Activated CD8-positive, alpha-beta memory T cell treated with anti-CD3 and anti-CD28 coated beads, Interleukin-2, amount 50 U/mL, for 1 hour (primary cell): Measurements from ENCODE around the gene LHX2.

Experiments
- DNase-seq: peaks from one replicate; pipeline ENCODE4 v3.0.0-alpha.2; 2020; ENCODE audit errors: extremely low read depth

The LHX2 gene

DNA sequence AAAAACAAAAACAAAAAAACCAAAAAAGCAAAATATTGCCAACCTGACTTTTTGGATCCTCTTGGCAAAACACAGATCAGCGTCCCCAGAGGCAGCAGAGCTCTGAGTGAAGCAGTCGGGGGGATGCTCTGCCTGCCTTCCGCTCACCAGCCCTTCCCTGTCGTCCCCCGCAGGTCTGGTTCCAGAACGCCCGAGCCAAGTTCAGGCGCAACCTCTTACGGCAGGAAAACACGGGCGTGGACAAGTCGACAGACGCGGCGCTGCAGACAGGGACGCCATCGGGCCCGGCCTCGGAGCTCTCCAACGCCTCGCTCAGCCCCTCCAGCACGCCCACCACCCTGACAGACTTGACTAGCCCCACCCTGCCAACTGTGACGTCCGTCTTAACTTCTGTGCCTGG lies 20.7 kb downstream of the LHX2 start:
- no peak for DNase-seq

- DNase-seq = no peak
These were observed 21.8 kb downstream of the LHX2 start for GRCh38 chr9:124033348-124033747.

- no peak for DNase-seq
These were observed 22.4 kb downstream of the LHX2 start for GRCh38 chr9:124033967-124034366.

GRCh38 chr9:124035001-124035650 lies 23.6 kb downstream of the LHX2 start:
- no peak for DNase-seq

GRCh38 chr9:124036578-124036977 lies 25.0 kb downstream of the LHX2 start:
- DNase-seq = no peak

- DNase-seq = no peak
These were observed 26.2 kb downstream of the LHX2 start for GRCh38 chr9:124037790-124038189.

- no peak for DNase-seq
These were observed 26.7 kb downstream of the LHX2 start for GRCh38 chr9:124038239-124038638.

- DNase-seq = no peak
These were observed 27.4 kb downstream of the LHX2 start for GRCh38 chr9:124038790-124039633.

GRCh38 chr9:124040186-124040931 lies 28.8 kb downstream of the LHX2 start:
- DNase-seq = no peak

DNA sequence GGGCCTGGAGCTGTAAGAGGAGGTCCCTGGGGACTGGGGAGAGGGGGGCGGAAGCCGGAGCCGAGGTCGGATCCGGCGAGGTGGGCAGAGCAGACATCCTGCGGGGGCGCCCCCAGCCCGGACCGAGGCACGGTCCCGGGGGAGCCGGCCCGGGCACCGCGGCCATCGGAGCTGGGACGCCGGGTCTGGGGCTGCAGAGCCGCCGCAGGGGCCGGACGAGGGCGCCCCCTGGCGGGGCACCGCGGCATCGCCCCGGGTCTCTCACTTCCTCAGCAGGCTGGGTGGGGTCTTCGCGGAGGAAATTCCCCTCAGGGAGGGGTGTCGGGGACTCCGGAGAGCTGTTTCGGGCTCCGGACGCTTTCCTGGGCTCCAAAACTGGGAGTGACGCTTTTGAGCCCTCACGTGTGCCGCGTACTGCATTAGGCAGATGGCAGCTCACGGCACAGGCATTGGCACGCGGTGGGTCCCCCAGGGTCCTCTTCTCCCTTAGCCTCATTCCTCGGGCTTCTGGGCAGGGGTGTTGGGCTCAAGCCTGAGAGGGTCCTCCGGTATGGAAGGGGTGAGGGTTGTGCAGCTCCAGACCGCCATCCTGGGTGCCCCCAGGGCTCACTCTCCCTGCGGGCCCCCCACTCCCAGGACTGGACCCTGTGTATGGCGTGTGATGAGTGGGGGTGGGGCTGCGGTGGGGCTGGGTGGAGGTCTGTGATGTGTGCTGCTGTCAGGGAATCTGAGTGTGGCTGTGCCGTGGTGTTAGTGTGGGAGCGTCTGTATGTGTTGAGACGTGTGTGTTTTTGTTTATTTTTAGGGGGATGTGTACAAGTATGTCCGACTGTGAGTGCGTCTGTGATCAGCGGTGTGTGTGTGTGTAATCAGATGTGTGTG lies 29.6 kb downstream of the LHX2 start:
- no peak for DNase-seq

DNA sequence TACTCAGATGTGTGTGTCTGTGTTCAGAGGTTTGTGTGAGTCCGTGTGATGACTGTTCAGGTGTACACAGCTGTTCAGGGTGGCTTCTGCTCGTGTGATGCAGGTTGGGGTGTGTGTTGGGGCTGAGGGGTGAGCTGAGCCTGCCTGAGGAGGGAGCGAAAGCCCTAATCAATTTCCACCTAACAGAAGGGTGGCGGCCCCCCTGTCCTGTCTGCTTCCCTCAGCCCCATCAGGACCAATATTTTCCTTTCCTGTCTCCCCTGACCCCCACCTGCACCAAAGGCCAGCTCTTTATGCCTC lies 30.2 kb downstream of the LHX2 start:
- DNase-seq = no peak

DNA sequence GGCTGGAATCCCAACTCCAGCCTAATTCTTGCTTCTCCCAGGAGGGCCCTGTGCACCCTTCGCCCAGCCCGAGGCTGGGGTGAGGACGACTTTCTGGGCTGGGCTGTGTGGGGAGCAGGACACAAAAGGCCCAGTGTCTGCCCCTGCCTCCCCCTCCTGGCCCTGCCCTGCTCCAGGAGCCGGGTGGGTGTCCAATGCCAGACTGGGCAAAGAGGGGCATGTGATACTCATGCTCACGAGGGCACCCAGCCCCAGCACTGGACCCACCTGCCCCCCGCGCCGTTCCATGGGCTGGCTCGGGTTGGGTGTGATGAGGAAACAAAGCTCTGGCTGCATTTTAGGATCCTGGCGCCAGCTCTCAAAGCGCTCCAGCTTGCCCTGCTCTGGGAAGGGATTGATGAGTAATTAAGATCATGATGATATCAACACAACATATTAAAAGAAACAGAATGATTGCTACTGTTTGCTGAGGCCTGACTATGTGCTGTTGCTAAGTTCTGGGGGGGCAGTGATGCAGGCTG lies 30.7 kb downstream of the LHX2 start:
- DNase-seq = no peak

DNA sequence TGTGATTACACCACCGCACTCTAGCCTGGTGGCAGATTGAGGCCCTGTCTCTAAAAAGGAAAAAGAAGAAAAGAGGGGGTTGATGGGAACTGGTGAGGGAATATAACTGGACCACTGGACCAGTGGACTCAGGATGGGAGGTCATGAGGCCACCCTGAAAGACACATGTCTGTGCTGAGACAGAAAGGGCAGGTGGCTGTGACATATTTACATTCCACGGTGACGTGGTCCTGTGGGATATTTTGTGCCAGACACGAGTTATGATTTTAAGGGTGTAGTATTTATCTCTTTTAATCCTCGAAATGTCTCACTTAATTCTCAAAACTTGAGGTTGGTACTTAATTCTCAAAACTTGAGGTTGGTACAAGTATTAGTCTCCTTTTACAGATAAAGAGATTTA lies 32.9 kb downstream of the LHX2 start:
- no peak for DNase-seq

DNA sequence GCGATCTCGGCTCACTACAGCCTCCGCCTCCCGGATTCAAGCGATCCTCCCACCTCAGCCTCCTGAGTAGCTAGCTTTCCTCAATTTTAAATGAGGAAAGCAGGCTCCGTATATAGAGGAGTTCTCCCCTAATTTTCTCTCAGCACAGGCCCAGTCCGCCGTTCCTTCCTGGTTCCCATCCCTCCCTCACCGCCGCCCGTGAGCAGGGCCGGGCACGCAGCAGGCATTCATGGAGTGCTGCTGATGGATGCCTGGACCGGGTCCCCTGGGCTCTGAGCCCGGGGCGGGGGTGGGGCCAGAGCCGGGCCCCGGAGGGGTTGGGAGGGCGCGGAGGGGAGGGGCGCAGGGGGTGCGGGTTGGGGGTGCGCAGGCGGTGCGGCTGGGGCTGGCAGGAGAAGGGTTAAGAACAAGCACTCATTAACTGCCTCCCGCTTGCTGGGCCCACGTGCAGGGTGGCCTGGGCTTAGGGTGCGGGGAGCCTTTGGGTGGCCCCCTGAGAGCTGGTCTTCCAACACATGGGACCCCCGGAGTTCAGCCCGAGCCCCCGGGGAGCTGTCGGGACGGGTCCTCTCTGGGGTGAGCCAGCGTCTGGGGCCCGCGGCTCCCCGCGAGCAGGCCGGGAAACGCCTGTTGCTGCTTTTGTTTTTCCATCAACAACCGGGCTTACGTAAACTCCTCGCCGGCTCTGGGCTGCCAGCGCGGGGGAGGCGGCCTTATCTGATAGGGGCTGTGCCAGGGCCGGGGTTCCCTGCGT lies 33.7 kb downstream of the LHX2 start:
- DNase-seq = no peak

DNA sequence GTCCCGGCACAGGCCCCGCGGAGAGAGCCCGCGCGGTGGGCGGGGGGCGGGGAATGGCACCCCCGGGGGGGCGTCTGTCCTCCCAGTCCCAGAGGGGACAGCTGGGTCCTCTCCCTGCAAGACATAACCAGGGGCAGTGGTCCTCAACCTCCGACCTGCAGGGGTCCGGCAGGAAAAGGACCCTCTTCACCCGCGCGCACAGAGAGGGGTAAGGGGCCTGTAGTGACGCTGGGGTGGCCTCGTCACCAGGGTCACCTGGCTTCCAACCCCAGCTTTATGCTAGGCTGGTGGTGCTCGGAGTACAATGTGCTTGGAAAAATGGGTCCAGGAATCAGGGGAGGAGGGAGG lies 34.2 kb downstream of the LHX2 start:
- no peak for DNase-seq

DNA sequence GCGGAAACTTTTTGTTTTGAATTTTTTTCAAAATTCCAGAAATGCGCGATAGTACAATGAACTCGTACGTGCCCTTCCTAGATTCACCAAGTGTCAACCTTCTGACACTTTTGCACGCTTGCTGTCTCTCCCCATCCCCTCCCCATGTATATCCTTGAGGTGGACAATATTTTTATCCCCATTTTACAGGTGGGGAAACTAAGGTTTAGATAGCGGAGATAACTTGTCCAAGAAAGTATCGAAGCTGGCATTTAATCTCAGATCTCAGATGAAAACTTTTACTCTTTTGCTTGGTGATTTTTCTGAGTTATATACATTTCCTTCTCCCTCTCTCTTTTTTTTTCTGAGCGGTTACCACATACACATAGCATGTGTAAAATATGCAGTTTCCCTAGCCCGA lies 34.6 kb downstream of the LHX2 start:
- DNase-seq = no peak

- no peak for DNase-seq
These were observed 35.7 kb downstream of the LHX2 start for GRCh38 chr9:124047251-124047672.

- DNase-seq = no peak
These were observed 39.4 kb downstream of the LHX2 start for GRCh38 chr9:124050955-124051354.

DNA sequence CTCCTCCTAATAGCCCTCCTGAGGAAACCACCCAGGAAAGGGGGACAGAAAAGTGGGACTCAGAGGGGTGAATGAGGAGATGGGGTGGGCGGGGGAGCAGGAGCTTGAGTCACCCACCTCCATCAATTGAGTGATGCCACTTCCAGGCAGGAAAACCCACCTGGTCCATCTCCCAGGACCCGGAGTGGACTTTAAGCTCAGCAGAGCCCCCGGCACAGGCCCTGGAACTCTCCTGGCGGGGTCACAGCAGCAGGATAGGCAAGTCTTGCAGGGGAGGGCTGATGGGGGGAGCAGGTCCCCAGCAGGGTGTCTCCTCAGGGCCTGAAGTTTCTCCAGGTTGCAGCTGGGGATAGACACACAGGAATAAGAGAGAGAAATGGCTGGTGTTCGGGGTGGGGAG lies 40.8 kb downstream of the LHX2 start:
- no peak for DNase-seq

GRCh38 chr9:124054582-124055227 lies 43.1 kb downstream of the LHX2 start:
- DNase-seq = no peak
